ENCODE results near the gene MIAT. TPM values are rescaled to one million over a fixed set of nuclear protein-coding genes. Genes with fewer than 3 reads are reported as not detected.

MIAT gene
- total RNA-seq, 4 donors from 2014 or later, result 0.42 to 1.5 (median 0.62) TPM

DNA sequence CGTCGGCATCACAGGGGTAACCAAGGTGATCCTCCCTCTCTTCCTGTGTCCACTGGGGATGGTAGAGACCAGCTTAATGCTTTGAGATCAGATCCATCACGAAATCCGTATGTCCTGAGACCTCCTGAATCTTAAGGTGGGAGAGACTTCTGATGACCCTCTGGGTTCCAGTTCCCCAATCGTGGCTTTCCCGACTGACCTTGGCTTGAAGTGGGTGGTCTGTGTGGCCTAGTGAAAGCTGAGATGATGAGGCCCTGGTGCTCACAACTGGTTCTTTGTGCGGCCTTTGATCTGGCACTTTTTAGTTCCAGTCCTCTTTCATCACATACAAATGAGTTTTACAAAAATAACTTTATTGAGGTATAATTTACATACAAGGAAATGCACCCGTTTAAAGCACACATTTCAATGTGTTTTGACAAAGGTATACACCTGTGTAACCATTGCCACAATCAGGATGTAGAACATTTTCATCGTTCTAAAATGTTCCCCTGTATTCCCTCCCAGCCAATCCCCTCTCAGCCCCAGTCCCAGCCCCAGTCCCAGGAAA lies 6.1 kb downstream of the MIAT start:
- WGBS, 2 donors, result 71 to 78% methylated on average over 9 of the region's 9 CpGs
- H3K4me3 ChIP-seq, result no peak overlapping the region
- H3K9me3 ChIP-seq, result no peaks in the 10 kb centered on the region
- no peak overlapping the region for H3K27ac ChIP-seq
- no peaks in the 10 kb centered on the region for H3K36me3 ChIP-seq
- peaks cover 0 to 9% (median 7%) of the 10 kb centered on the region in 4 donors for H3K4me1 ChIP-seq
- no peak for DNase-seq (ENCODE audit: low spot score in 2 of 2)
- H3K27me3 ChIP-seq, result peaks cover under 1 to 90% of the 10 kb centered on the region in 2 donors
- TF ChIP-seq POLR2A (IDR thresholded peaks at IDR 0.05) (no peak), EP300 (IDR thresholded peaks at IDR 0.05) (no peak)
- TF ChIP-seq, protein P1, sequence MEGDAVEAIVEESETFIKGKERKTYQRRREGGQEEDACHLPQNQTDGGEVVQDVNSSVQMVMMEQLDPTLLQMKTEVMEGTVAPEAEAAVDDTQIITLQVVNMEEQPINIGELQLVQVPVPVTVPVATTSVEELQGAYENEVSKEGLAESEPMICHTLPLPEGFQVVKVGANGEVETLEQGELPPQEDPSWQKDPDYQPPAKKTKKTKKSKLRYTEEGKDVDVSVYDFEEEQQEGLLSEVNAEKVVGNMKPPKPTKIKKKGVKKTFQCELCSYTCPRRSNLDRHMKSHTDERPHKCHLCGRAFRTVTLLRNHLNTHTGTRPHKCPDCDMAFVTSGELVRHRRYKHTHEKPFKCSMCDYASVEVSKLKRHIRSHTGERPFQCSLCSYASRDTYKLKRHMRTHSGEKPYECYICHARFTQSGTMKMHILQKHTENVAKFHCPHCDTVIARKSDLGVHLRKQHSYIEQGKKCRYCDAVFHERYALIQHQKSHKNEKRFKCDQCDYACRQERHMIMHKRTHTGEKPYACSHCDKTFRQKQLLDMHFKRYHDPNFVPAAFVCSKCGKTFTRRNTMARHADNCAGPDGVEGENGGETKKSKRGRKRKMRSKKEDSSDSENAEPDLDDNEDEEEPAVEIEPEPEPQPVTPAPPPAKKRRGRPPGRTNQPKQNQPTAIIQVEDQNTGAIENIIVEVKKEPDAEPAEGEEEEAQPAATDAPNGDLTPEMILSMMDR (IDR thresholded peaks at IDR 0.05), result no peak

GRCh38 chr22:26665813-26666231 lies 8.4 kb downstream of the MIAT start:
- DNase-seq (ENCODE audit: low spot score in 2 of 2), result no peak
- Histone ChIP-seq H3K4me1 (no peaks in the 10 kb centered on the region), H3K36me3 (no peaks in the 10 kb centered on the region), H3K4me3 (no peak overlapping the region), H3K9me3 (no peaks in the 10 kb centered on the region), H3K27ac (no peak overlapping the region), H3K27me3 (peaks cover 0 to 69% of the 10 kb centered on the region in 2 donors)
- no peak for TF ChIP-seq EP300 (IDR thresholded peaks at IDR 0.05)
- TF ChIP-seq POLR2A (IDR thresholded peaks at IDR 0.05), result no peak
- TF ChIP-seq, protein P1 (IDR thresholded peaks at IDR 0.05), result no peak
- WGBS, 2 donors, result 24 to 26% methylated on average over 4 of the region's 4 CpGs

DNA sequence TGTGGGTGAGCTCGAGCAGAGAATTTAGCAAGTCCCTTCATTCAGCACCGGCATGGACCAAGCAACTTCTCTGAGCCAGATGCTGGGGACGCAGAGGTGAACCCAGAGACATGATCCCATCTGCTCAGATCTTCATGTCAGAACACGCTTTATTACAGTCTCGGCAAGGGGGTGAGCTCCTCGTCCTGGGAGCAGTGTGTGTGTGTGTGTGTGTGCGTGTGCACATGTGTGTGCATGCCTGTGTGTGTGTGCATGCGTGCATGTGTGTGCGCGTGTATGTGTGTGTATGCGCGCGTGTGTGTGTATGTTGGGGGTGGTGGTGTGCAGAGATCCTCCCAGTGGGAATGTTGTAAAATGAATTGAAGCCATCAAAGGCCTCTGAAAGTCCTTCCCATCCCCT lies 9.8 kb downstream of the MIAT start:
- 77 to 81% methylated on average over 13 of the region's 13 CpGs for WGBS, 2 donors
- H3K4me1 ChIP-seq, result peaks cover 0 to 4% (median 3%) of the 10 kb centered on the region in 4 donors
- TF ChIP-seq, protein P1 (IDR thresholded peaks at IDR 0.05), result no peak
- no peak for TF ChIP-seq EP300 (IDR thresholded peaks at IDR 0.05)
- TF ChIP-seq POLR2A (IDR thresholded peaks at IDR 0.05), result no peak

GRCh38 chr22:26669060-26669481 lies 11.7 kb downstream of the MIAT start:
- Histone ChIP-seq H3K9me3 (no peaks in the 10 kb centered on the region), H3K4me3 (no peak overlapping the region), H3K27me3 (peaks cover 0 to 38% of the 10 kb centered on the region in 2 donors), H3K36me3 (no peaks in the 10 kb centered on the region), H3K4me1 (peaks cover 0 to 14% (median 14%) of the 10 kb centered on the region in 4 donors), H3K27ac (no peak overlapping the region)
- TF ChIP-seq POLR2A (IDR thresholded peaks at IDR 0.05) (no peak), EP300 (IDR thresholded peaks at IDR 0.05) (no peak)
- TF ChIP-seq, protein P1 (IDR thresholded peaks at IDR 0.05), result no peak
- WGBS, 2 donors, result 28 to 39% methylated on average over 2 of the region's 2 CpGs
- DNase-seq (ENCODE audit: low spot score in 2 of 2), result no peak

More for the DNA sequence above, 9.8 kb downstream of the MIAT start:
- DNase-seq (ENCODE audit: low spot score in 2 of 2), result no peak
- Histone ChIP-seq H3K36me3 (no peaks in the 10 kb centered on the region), H3K9me3 (no peaks in the 10 kb centered on the region), H3K27me3 (peaks cover 0 to 56% of the 10 kb centered on the region in 2 donors), H3K4me3 (no peak overlapping the region), H3K27ac (no peak overlapping the region)

DNA sequence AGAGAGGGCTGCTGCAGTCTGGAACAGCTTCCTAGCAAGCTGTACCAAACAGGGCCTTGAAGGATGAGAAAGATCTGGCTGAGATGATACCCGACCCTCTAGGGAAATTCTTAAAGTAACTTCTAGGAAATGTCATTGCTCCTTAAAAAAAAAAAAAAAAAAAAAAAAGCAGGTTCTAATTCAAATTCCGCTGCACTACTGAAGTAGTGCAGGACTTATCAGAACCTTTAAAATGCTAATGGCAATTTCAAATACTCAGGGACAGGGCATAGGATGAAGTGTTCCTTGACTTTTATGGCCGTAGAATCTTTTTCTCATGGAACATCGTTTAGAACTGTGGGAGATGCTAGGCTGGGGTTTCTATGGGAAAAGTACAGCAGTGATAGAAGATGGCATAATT lies 13.1 kb downstream of the MIAT start:
- Histone ChIP-seq H3K27me3 (peaks cover 0 to 27% of the 10 kb centered on the region in 2 donors), H3K9me3 (no peaks in the 10 kb centered on the region), H3K36me3 (no peaks in the 10 kb centered on the region), H3K27ac (peak overlapping the region in 1 of 4 donors; percentile 60), H3K4me1 (peaks cover 0 to 28% (median 23%) of the 10 kb centered on the region in 4 donors), H3K4me3 (no peak overlapping the region)
- DNase-seq (ENCODE audit: low spot score in 2 of 2), result no peak
- TF ChIP-seq POLR2A (IDR thresholded peaks at IDR 0.05) (no peak), EP300 (IDR thresholded peaks at IDR 0.05) (no peak)
- TF ChIP-seq, protein P1 (IDR thresholded peaks at IDR 0.05), result no peak
- 81 to 84% methylated on average over 4 of the region's 4 CpGs for WGBS, 2 donors

All from tibial nerve (tissue), 4 donors.